GM12878 (cell line): ENCODE measurements around the gene GOT2. TPM values are rescaled to one million over a fixed set of nuclear protein-coding genes. Genes with fewer than 3 reads are reported as not detected.

Experiments
- ATAC-seq: fragments of 200-7000 bp; cut with Tn5 transposase; 3 replicates; pipeline ENCODE4 v1.9.1; 2020; ENCODE audit warnings: mild to moderate bottlenecking, moderate library complexity
- BruUV-seq: library from RNA; stranded (reverse); fragments of 400-500 nt; replicated peaks from 2 replicates; lab custom pipeline; 2021; lab: Mats Ljungman, UMichigan
- CTCF ChIA-PET: fragments of 300-600 bp; sonication (Branson Sonifier 250); formaldehyde crosslinking; extraction: SDS; loops from one replicate; lab custom pipeline; 2021; ENCODE audit warnings: inconsistent platforms; lab: Yijun Ruan, JAX
- POLR2A ChIA-PET: fragments of 350-600 bp; formaldehyde crosslinking; extraction: SDS; loops from one replicate; lab custom pipeline; 2021; ENCODE audit warnings: inconsistent platforms; lab: Charles Lee
- RAD21 ChIA-PET: fragments of 300-600 bp; sonication (Branson Sonifier 250); formaldehyde crosslinking; loops from one replicate; lab custom pipeline; 2023; ENCODE audit warnings: antibody characterized with exemption; ENCODE audit not compliant: unreplicated experiment; lab: Charles Lee
- SMC1A ChIA-PET: fragments of 300-600 bp; sonication (Branson Sonifier 250); formaldehyde crosslinking; loops from one replicate; lab custom pipeline; 2023; ENCODE audit not compliant: unreplicated experiment, uncharacterized antibody; lab: Charles Lee
- DNase-seq: peaks from one replicate; pipeline ENCODE4 v3.0.0-alpha.2; 2011; ENCODE audit warnings: low read depth, low spot score
- FAIRE-seq: peaks from 3 replicates; lab custom pipeline; 2011; peaks lifted over from hg19 to GRCh38; lab: Jason Lieb, UNC
- H2AFZ ChIP-seq: 2 replicates; pipeline ENCODE4 v1.6.0; 2011; ENCODE audit warnings: low read depth, low read length, control low read depth; ENCODE audit not compliant: control insufficient read depth
- H3K27ac ChIP-seq: 2 replicates; pipeline ENCODE4 v1.5.1; 2011; ENCODE audit warnings: control low read depth; ENCODE audit not compliant: control insufficient read depth, insufficient read depth
- H3K27me3 ChIP-seq, 2 experiments: replicated peaks in 1 of 2; 2 replicates each; pipeline versions ENCODE4 v1.6.0 to v1.6.1; 2011; ENCODE audit warnings: low read length in 1 of 2; ENCODE audit not compliant: control insufficient read depth in 2 of 2, insufficient read depth in 2 of 2
- H3K36me3 ChIP-seq, 2 experiments: 2 replicates each; pipeline ENCODE4 v1.5.1; 2011; ENCODE audit warnings: low read length in 1 of 2; ENCODE audit not compliant: control insufficient read depth in 2 of 2, insufficient read depth in 2 of 2
- H3K4me1 ChIP-seq: 2 replicates; pipeline ENCODE4 v1.6.1; 2011; ENCODE audit warnings: mild to moderate bottlenecking, low read length, moderate library complexity, mixed read lengths; ENCODE audit not compliant: control insufficient read depth, insufficient read depth
- H3K4me2 ChIP-seq: 2 replicates; pipeline ENCODE4 v1.6.0; 2011; ENCODE audit warnings: control low read depth; ENCODE audit not compliant: control insufficient read depth, insufficient read depth
- H3K4me3 ChIP-seq: fragments of 200-600 bp; sonication (generic); 2 replicates; pipeline ENCODE4 v1.5.1; 2016
- H3K79me2 ChIP-seq: 2 replicates; pipeline ENCODE4 v1.6.0; 2011; ENCODE audit warnings: low read length; ENCODE audit not compliant: control insufficient read depth, insufficient read depth
- H3K9ac ChIP-seq: 2 replicates; pipeline ENCODE4 v1.8.0; 2011; ENCODE audit warnings: low read length, control low read depth, mixed read lengths; ENCODE audit not compliant: control insufficient read depth, insufficient read depth
- H3K9me3 ChIP-seq: replicated peaks from 3 replicates; pipeline ENCODE4 v1.5.1; 2011; ENCODE audit warnings: mild to moderate bottlenecking, low read length; ENCODE audit not compliant: control insufficient read depth, insufficient read depth
- H4K20me1 ChIP-seq: 2 replicates; pipeline ENCODE4 v1.6.0; 2011; ENCODE audit not compliant: control insufficient read depth, insufficient read depth
- BCL3 ChIP-seq: IDR thresholded peaks from 2 replicates; pipeline ENCODE4 v1.6.1; 2011; ENCODE audit warnings: borderline replicate concordance, low read depth, mild to moderate bottlenecking, moderate library complexity, low read length; ENCODE audit not compliant: insufficient read depth, poor library complexity, severe bottlenecking
- CHD4 ChIP-seq: fragments of 200-600 bp; sonication (generic); IDR thresholded peaks from 2 replicates; pipeline ENCODE4 v1.6.1; 2016; ENCODE audit warnings: mild to moderate bottlenecking
- FOXM1 ChIP-seq: IDR thresholded peaks from 2 replicates; pipeline ENCODE4 v1.6.1; 2012; ENCODE audit warnings: low read depth, mild to moderate bottlenecking, inconsistent platforms, low read length, moderate library complexity
- PML ChIP-seq: IDR thresholded peaks from 2 replicates; pipeline ENCODE4 v1.6.1; 2012; ENCODE audit warnings: low read length, inconsistent platforms
- RB1 ChIP-seq: fragments of 450-650 bp; formaldehyde crosslinking; IDR thresholded peaks from 2 replicates; pipeline ENCODE4 v1.6.1; 2017; ENCODE audit warnings: mild to moderate bottlenecking, borderline replicate concordance
- REST ChIP-seq: IDR thresholded peaks from 2 replicates; pipeline ENCODE4 v1.6.1; 2012; ENCODE audit warnings: mild to moderate bottlenecking, low read depth, low read length
- TCF7 ChIP-seq: IDR thresholded peaks from 2 replicates; pipeline ENCODE4 v1.6.1; 2014; ENCODE audit warnings: antibody characterized with exemption, borderline replicate concordance
- ZNF217 ChIP-seq: fragments of 450-650 bp; IDR thresholded peaks from 2 replicates; pipeline ENCODE4 v1.6.1; 2017; ENCODE audit warnings: antibody characterized with exemption, mild to moderate bottlenecking
- ZZZ3 ChIP-seq: IDR thresholded peaks from 2 replicates; pipeline ENCODE4 v1.6.1; 2011; ENCODE audit warnings: low read depth; ENCODE audit not compliant: control insufficient read depth, insufficient read length
- WGBS: methylation state at CpG from one replicate; pipeline ENCODE4 v1.1.6; 2016; ENCODE audit warnings: low lambda C conversion rate; ENCODE audit not compliant: insufficient replicate concordance, insufficient coverage; ENCODE audit errors: missing lambda C conversion rate; 5-methylcytosine and 5-hydroxymethylcytosine counted together
- in situ Hi-C: fragments of 300-500 bp; cut with MboI; formaldehyde crosslinking; loops from 9 replicates; pipeline ENCODE4 v1.14.3; 2018; ENCODE audit warnings: mixed read lengths
- intact Hi-C: fragments of 100-400 bp; cut with micrococcal nuclease; formaldehyde crosslinking; loops from one replicate; pipeline ENCODE4 v1.14.2; 2022; ENCODE audit not compliant: unreplicated experiment
- polyA plus RNA-seq, 11 experiments: library from polyadenylated mRNA; depleted of rRNA in 4 of 11; unstranded in 6 of 11; stranded (reverse) in 5 of 11; fragments of >200 nt; fragmentation: Nextera tagmentation in 4 of 11; fragmentation: Illumina TruSeq in 1 of 11; extraction: Ambion mirVana in 4 of 11; extraction: Trizol in 1 of 11; gene quantifications; 1 replicate in 1 of 11; 2 replicates in 10 of 11; pipeline versions ENCODE4 v1.2.1 to v1.2.3, GENCODE V29; 2011 to 2016; ENCODE audit warnings: inconsistent platforms in 2 of 11, missing spikeins in 2 of 11, low read depth in 1 of 11
- total RNA-seq, 4 experiments: library from RNA; depleted of rRNA in 3 of 4; stranded (reverse); fragments of >200 nt in 3 of 4; fragmentation: Illumina TruSeq in 1 of 4; extraction: Trizol in 1 of 4; gene quantifications; 2 replicates each; pipeline versions ENCODE4 v1.2.1 to v1.2.3, GENCODE V29; 2013 to 2021

The GOT2 gene
- total and polyA plus RNA-seq, 10 of the 15 experiments (the other 5 are each of a cell fraction or from before 2014, with no cell fraction given) = 41.7 to 235 (median 83.7) TPM

DNA sequence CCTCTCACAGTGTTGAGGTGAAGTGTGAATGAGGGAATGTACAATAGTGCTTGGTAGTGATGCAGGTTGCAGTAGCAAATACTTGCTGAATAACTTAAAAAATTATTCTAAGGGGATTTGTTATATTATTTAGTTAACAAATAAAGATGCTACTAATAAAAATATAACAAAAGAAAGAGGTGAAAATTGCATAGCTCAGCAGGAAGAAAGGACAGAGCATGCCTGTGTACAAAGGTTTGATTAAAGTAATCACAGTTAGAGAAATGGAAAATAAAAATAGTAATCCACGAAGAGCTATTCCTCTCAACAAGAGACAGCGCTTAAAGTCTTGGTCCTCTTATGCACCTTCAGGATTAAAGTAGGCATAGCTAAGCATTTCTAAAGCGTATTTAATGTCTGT, 11.0 kb downstream of the GOT2 start:
- no peak for DNase-seq
- RAD21 ChIA-PET = interaction anchor here (0.7 kb wide), 1 partner anchor 33 kb away, joined by 3 read pairs; no protein-coding TSS in a partner anchor
- Histone ChIP-seq H3K9me3 (no peaks in the 10 kb centered on the region), H3K4me1 (no peaks in the 10 kb centered on the region), H3K4me3 (no peak overlapping the region), H4K20me1 (no peaks in the 10 kb centered on the region), H2AFZ (no peak overlapping the region), H3K27ac (no peak overlapping the region), H3K4me2 (no peak overlapping the region), H3K36me3 (peaks cover 5 to 17% of the 10 kb centered on the region in 2 experiments), H3K27me3 (no peaks in the 10 kb centered on the region), H3K79me2 (peaks cover 10% of the 10 kb centered on the region), H3K9ac (no peak overlapping the region)
- 33% methylated on average over 3 of the region's 3 CpGs for WGBS
- no TSS peak for BruUV-seq
- intact Hi-C loops = no loop called here
- in situ Hi-C loops = no loop called here
- SMC1A ChIA-PET = interaction anchor here (1.0 to 1.8 kb wide), 3 partner anchors 9 to 33 kb away, joined by 3 to 5 read pairs (median 4); no protein-coding TSS in a partner anchor
- POLR2A ChIA-PET = no interaction called here
- no peak for FAIRE-seq
- CTCF ChIA-PET = no interaction called here
- TF ChIP-seq CHD4 = no peak
- no peak for TF ChIP-seq PML
- no peak for TF ChIP-seq RB1
- no peak for TF ChIP-seq BCL3
- no peak for TF ChIP-seq ZZZ3
- no peak for TF ChIP-seq ZNF217
- no peak for TF ChIP-seq TCF7
- no peak for TF ChIP-seq FOXM1
- TF ChIP-seq REST = no peak
- no peak for ATAC-seq
